GM23248 (cell line): ENCODE measurements around the gene ZBTB20.

Experiments used
- EZH2 ChIP-seq: fragments of 200-600 bp; sonication (generic); IDR thresholded peaks from 2 replicates; pipeline ENCODE4 v1.6.1; 2018; ENCODE audit warnings: antibody characterized with exemption, mild to moderate bottlenecking; ENCODE audit not compliant: insufficient read depth, poor library complexity, severe bottlenecking
- EZH2phosphoT487 ChIP-seq: fragments of 200-600 bp; sonication (generic); IDR thresholded peaks from 2 replicates; pipeline ENCODE4 v1.6.1; 2018; ENCODE audit warnings: antibody characterized with exemption, moderate library complexity, mild to moderate bottlenecking, low read depth; ENCODE audit not compliant: insufficient read depth

DNA sequence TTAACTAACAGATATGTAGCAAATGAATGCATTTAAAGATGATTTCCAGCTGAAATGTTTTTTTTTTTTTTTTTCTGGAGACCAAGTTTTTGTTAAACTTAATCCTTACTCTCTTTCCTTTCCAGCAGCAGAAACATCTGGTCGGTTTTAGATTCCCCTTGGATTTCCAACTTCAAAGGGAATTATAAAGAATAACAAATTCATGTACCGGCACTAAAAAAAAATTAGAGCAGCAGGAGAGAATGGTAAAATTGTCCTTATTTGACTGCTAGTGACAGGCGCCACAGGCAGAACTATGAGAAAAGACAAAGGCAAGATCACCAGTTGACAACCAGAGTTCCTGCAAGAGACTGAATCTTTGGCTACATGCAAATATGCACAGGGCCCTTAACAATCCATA is 459.9 kb downstream of the ZBTB20 start:
- TF ChIP-seq EZH2phosphoT487, result no peak
- no peak for TF ChIP-seq EZH2
